Fibroblast of skin of left quadriceps (primary cell): Measurements from ENCODE around the gene CDKN2C.

Experiments used
- DNase-seq, 2 experiments: peaks; one replicate each; pipeline ENCODE4 v3.0.0-alpha.2; 2013; ENCODE audit warnings: low read depth in 2 of 2

CDKN2C gene

DNA sequence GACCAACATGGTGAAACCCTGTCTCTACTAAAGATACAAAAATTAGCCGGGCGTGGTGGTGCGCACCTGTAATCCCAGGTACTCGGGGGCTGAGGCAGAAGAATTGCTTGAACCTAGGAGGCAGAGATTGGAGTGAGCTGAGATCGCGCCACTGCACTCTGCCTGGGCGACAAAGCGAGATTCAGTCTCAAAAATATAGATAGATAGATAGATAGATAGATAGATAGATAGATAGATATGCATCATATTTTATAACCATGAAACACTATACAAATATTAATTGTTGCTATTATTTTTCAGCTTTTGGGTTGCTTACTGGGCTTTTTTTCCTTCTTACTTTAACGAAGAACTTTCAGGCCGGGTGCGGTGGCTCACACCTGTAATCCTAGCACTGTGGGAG lies 5.2 kb upstream of the CDKN2C start:
- DNase-seq = no peak

- DNase-seq = no peak
These were observed 3.1 kb upstream of the CDKN2C start for GRCh38 chr1:50966991-50967390.

GRCh38 chr1:50967416-50968157 lies 2.5 kb upstream of the CDKN2C start:
- DNase-seq = no peak

GRCh38 chr1:50968158-50968820 lies 1.8 kb upstream of the CDKN2C start:
- peak; percentile 77 to 78 for DNase-seq

DNA sequence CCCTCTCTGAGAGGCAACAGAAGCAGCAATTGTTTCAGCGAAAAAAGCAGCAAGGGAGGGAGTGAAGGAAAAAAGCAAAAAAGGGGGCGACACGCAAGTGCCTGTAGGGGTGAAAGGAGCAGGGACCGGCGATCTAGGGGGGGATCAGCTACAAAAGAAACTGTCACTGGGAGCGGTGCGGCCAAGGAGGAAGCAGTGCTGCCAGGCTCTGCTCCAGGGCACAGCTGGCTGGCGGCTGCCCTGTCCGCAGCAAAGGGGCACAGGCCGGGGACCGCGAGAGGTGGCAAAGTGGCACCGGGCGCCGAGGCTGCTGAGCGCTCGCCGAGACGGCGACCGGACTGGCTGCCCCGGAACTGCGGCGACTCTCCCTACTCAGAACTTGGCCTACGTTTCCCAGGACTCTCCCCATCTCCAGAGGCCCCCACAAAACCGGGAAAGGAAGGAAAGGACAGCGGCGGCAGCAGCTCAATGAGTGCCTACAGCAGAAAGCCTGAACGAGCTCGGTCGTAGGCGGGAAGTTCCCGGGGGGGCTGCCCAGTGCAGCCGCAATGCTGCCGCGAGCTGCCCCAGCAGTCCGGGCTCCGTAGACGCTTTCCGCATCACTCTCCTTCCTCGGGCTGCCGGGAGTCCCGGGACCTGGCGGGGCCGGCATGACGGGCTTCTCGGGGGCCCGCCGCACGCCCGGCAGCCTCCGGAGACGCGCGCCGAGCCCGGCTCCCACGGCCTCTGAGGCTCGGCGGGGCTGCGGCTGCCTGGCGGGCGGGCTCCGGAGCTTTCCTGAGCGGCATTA lies 1.0 kb upstream of the CDKN2C start:
- no peak for DNase-seq

- DNase-seq = no peak
These were observed 453 bp downstream of the CDKN2C start for GRCh38 chr1:50970509-50970887.

GRCh38 chr1:50970931-50971582 lies 1.0 kb downstream of the CDKN2C start:
- no peak for DNase-seq

GRCh38 chr1:50971748-50972305 lies 1.8 kb downstream of the CDKN2C start:
- DNase-seq = no peak

- DNase-seq = no peak
These were observed 2.7 kb downstream of the CDKN2C start for GRCh38 chr1:50972766-50973165.

DNA sequence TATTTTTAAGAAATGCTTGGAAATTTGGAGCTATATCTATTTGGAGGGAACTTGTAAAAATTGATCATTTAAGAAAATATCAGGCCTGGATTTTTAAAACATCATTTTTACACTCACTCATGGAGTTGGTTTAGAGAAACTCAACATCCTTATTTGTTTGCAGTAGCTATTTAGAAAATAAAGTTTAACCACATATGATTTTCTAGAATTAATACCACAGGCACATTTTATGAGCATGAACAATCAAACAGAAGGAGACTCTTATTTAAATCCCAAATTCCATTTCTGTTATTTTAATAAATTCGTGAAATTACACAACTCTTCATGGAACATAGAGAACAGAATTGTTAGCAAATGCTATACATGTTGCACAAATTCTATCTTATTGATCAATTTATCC lies 3.2 kb downstream of the CDKN2C start:
- DNase-seq = no peak

DNA sequence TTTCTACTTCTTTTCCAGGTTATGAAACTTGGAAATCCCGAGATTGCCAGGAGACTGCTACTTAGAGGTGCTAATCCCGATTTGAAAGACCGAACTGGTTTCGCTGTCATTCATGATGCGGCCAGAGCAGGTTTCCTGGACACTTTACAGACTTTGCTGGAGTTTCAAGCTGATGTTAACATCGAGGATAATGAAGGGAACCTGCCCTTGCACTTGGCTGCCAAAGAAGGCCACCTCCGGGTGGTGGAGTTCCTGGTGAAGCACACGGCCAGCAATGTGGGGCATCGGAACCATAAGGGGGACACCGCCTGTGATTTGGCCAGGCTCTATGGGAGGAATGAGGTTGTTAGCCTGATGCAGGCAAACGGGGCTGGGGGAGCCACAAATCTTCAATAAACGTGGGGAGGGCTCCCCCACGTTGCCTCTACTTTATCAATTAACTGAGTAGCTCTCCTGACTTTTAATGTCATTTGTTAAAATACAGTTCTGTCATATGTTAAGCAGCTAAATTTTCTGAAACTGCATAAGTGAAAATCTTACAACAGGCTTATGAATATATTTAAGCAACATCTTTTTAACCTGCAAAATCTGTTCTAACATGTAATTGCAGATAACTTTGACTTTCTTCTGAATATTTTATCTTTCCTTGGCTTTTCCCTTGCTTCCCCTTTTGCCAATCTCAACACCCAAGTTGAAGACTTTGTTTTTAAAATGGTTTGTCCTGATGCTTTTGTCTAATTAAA lies 4.0 kb downstream of the CDKN2C start:
- DNase-seq = no peak

- DNase-seq = no peak
These were observed 4.5 kb downstream of the CDKN2C start for GRCh38 chr1:50974618-50974935.

DNA sequence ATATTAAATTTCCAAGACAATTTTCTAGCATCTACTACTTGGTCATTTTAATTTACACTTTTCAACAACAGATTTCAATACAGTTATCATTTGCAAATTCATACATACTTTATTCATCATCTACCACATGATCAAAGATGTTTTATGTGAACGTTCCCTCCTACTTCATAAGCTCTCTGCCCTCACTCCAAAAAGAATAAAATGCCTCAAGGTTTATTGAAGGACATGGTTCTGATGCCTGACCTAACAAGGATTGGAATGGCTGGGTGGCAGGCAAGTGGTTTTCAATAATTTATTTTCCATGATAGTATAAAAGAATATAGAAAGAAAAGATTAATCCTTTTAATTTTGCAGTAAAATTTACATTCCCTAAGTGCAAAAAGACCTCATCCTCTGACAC lies 5.4 kb downstream of the CDKN2C start:
- no peak for DNase-seq

GRCh38 chr1:50976111-50976889 lies 6.3 kb downstream of the CDKN2C start:
- no peak for DNase-seq

DNA sequence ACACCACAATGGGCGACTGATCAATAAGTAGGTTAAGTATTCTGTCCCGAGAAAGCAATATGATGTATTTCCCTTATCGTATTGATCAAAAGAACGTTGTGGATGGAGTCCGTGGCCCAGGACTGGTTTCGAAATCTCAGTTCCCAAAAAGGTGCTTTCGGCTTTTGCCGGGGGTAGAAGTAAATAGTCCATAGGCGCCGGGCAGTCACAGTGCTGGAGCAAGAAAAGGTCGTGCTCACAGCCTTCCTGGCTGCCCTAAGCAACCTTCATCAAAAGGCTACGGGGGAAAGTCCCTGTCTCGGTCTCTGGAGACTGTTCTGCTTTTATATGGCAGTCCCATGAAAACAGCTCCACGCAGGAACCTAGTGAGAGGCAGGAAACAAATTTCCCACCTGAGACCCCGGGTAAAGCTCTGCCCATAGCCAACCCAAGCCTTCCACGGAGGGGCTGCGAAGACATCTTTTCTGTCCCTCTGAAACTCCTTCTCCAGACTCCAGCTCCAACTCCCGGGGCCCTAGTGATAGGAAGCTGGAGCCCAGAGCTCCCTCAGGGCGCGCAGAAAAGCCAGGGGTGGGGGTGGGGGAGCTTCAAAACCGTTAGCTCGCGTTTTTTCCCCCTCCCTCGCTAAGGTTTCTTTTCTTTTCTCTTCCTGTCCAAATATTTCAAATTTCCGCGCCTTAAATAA lies 7.0 kb downstream of the CDKN2C start:
- DNase-seq = no peak

- DNase-seq = no peak
These were observed 7.6 kb downstream of the CDKN2C start for GRCh38 chr1:50977575-50978143.

GRCh38 chr1:50978144-50978851 lies 8.3 kb downstream of the CDKN2C start:
- DNase-seq = no peak

DNA sequence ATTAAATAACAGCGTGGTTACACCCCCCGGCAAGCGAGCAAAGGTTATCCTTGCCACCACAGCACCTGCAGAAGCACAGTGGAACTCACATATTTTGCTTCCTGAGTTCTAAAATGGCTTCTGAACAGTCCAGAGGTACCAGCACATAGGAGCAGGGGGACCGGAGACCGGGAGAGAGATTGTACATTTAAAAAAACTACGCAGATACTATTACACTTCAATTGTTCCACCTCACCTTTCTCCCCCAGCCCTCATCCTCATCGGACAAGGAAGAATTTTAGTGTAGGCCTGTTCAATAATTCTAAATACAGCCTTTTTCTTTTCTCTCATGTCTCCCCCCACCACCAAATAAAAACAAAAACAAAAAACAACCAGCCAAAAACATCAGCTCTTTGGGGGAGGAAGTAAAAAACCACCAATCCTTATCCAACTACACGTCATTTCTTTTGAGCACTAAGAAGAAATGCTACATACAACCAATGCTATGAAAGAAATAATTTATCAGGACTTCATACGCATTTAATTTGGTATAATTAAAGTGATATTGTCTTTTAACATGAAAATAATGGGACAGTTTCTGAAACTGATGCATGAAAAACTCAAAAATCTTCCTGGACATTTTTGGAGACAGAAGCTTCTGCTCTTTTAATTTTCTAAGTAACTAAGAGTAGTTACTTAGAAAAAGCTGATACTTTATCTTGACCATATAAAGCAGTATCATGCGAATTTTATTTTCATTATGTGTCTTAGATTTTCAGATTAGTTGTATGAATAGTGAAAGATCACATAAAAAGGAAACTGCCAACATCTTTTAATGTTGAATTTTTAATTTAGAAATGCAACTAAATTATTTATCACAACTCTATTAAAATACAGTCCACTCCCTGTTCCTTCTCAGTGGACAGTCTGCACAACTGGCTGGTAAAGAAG lies 9.1 kb downstream of the CDKN2C start:
- DNase-seq = no peak
